ENCODE results near the gene C10orf105.

Gene C10orf105

GRCh38 chr10:71719464-71720201 is at the start of gene C10orf105:
Gene C10orf105, minus strand, starts transcription at chr10:71719778. Its CDS starts 3,441 bp downstream, at chr10:71716337.
- Histone ChIP-seq H3K27me3 (ENCODE audit: control insufficient read depth, insufficient read depth, low read length) (no peaks in the 10 kb centered on the region), H3K4me3 (ENCODE audit: low read length) (no peak within 1 kb of the TSS), H3K4me1 (ENCODE audit: control insufficient read depth, insufficient read depth, low read length) (peaks cover 6% of the 10 kb centered on the region), H3K27ac (ENCODE audit: low read length) (no peak within 1 kb of the TSS), H3K9me3 (ENCODE audit: control insufficient read depth, insufficient read depth, low read length) (no peaks in the 10 kb centered on the region), H3K36me3 (ENCODE audit: control insufficient read depth, insufficient read depth, low read length) (no peaks in the 10 kb centered on the region)
- DNase-seq (ENCODE audit: low read depth, low spot score) = peak; percentile 22
- no CpG with 5 or more reads among the region's 14 CpGs for WGBS (ENCODE audit: insufficient coverage, insufficient read length)

- Histone ChIP-seq H3K4me1 (ENCODE audit: control insufficient read depth, insufficient read depth, low read length) (0 out of 2 replicates have a peak, but pooled peaks cover 1% of the 10 kb centered on the region), H3K4me3 (ENCODE audit: low read length) (no peak overlapping the region)
Measured at GRCh38 chr10:71767420-71768035, 48.0 kb upstream of the C10orf105 start.

GRCh38 chr10:71766717-71767419 is 47.3 kb upstream of the C10orf105 start:
- Histone ChIP-seq H3K36me3 (ENCODE audit: control insufficient read depth, insufficient read depth, low read length) (no peaks in the 10 kb centered on the region), H3K27ac (ENCODE audit: low read length) (no peak overlapping the region), H3K4me3 (ENCODE audit: low read length) (no peak overlapping the region), H3K9me3 (ENCODE audit: control insufficient read depth, insufficient read depth, low read length) (no peaks in the 10 kb centered on the region), H3K4me1 (ENCODE audit: control insufficient read depth, insufficient read depth, low read length) (0 out of 2 replicates have a peak, but pooled peaks cover 1% of the 10 kb centered on the region), H3K27me3 (ENCODE audit: control insufficient read depth, insufficient read depth, low read length) (no peaks in the 10 kb centered on the region)
- no peak for DNase-seq (ENCODE audit: low read depth, low spot score)
- WGBS (ENCODE audit: insufficient coverage, insufficient read length) = no CpG with 5 or more reads among the region's 10 CpGs

More at GRCh38 chr10:71767420-71768035, 48.0 kb upstream of the C10orf105 start:
- DNase-seq (ENCODE audit: low read depth, low spot score) = no peak
- Histone ChIP-seq H3K27me3 (ENCODE audit: control insufficient read depth, insufficient read depth, low read length) (no peaks in the 10 kb centered on the region), H3K9me3 (ENCODE audit: control insufficient read depth, insufficient read depth, low read length) (no peaks in the 10 kb centered on the region), H3K36me3 (ENCODE audit: control insufficient read depth, insufficient read depth, low read length) (no peaks in the 10 kb centered on the region), H3K27ac (ENCODE audit: low read length) (no peak overlapping the region)
- WGBS (ENCODE audit: insufficient coverage, insufficient read length) = no CpG with 5 or more reads among the region's 10 CpGs

GRCh38 chr10:71765906-71766716 is 46.5 kb upstream of the C10orf105 start:
- Histone ChIP-seq H3K27me3 (ENCODE audit: control insufficient read depth, insufficient read depth, low read length) (no peaks in the 10 kb centered on the region), H3K4me1 (ENCODE audit: control insufficient read depth, insufficient read depth, low read length) (0 out of 2 replicates have a peak, but pooled peaks cover 1% of the 10 kb centered on the region), H3K4me3 (ENCODE audit: low read length) (no peak overlapping the region), H3K27ac (ENCODE audit: low read length) (no peak overlapping the region), H3K9me3 (ENCODE audit: control insufficient read depth, insufficient read depth, low read length) (no peaks in the 10 kb centered on the region), H3K36me3 (ENCODE audit: control insufficient read depth, insufficient read depth, low read length) (no peaks in the 10 kb centered on the region)
- DNase-seq (ENCODE audit: low read depth, low spot score) = no peak
- WGBS (ENCODE audit: insufficient coverage, insufficient read length) = no CpG with 5 or more reads among the region's 22 CpGs

- H3K4me1 ChIP-seq (ENCODE audit: control insufficient read depth, insufficient read depth, low read length) = 0 out of 2 replicates have a peak, but pooled peaks cover 1% of the 10 kb centered on the region
- no peak overlapping the region for H3K4me3 ChIP-seq (ENCODE audit: low read length)
- WGBS (ENCODE audit: insufficient coverage, insufficient read length) = no CpG with 5 or more reads among the region's 8 CpGs
- no peak for DNase-seq (ENCODE audit: low read depth, low spot score)
- H3K36me3 ChIP-seq (ENCODE audit: control insufficient read depth, insufficient read depth, low read length) = no peaks in the 10 kb centered on the region
- no peak overlapping the region for H3K27ac ChIP-seq (ENCODE audit: low read length)
- H3K9me3 ChIP-seq (ENCODE audit: control insufficient read depth, insufficient read depth, low read length) = no peaks in the 10 kb centered on the region
- no peaks in the 10 kb centered on the region for H3K27me3 ChIP-seq (ENCODE audit: control insufficient read depth, insufficient read depth, low read length)
Measured at GRCh38 chr10:71765176-71765904, 45.8 kb upstream of the C10orf105 start.

- Histone ChIP-seq H3K4me3 (ENCODE audit: low read length) (no peak overlapping the region), H3K9me3 (ENCODE audit: control insufficient read depth, insufficient read depth, low read length) (no peaks in the 10 kb centered on the region), H3K27ac (ENCODE audit: low read length) (no peak overlapping the region), H3K4me1 (ENCODE audit: control insufficient read depth, insufficient read depth, low read length) (0 out of 2 replicates have a peak, but pooled peaks cover 1% of the 10 kb centered on the region), H3K36me3 (ENCODE audit: control insufficient read depth, insufficient read depth, low read length) (no peaks in the 10 kb centered on the region), H3K27me3 (ENCODE audit: control insufficient read depth, insufficient read depth, low read length) (no peaks in the 10 kb centered on the region)
- no peak for DNase-seq (ENCODE audit: low read depth, low spot score)
- WGBS (ENCODE audit: insufficient coverage, insufficient read length) = no CpG with 5 or more reads among the region's 11 CpGs
Measured at GRCh38 chr10:71763352-71764127, 44.0 kb upstream of the C10orf105 start.

- H3K4me3 ChIP-seq (ENCODE audit: low read length) = no peak overlapping the region
- no peaks in the 10 kb centered on the region for H3K27me3 ChIP-seq (ENCODE audit: control insufficient read depth, insufficient read depth, low read length)
- DNase-seq (ENCODE audit: low read depth, low spot score) = no peak
- whole genome bisulfite sequencing (ENCODE audit: insufficient coverage, insufficient read length) = no CpG with 5 or more reads among the region's 5 CpGs
- H3K9me3 ChIP-seq (ENCODE audit: control insufficient read depth, insufficient read depth, low read length) = no peaks in the 10 kb centered on the region
- H3K36me3 ChIP-seq (ENCODE audit: control insufficient read depth, insufficient read depth, low read length) = no peaks in the 10 kb centered on the region
- H3K27ac ChIP-seq (ENCODE audit: low read length) = no peak overlapping the region
- H3K4me1 ChIP-seq (ENCODE audit: control insufficient read depth, insufficient read depth, low read length) = peaks cover 2% of the 10 kb centered on the region; the same call in 1 of the 2 replicates
Measured at GRCh38 chr10:71762324-71762723, 42.7 kb upstream of the C10orf105 start.

- Histone ChIP-seq H3K36me3 (ENCODE audit: control insufficient read depth, insufficient read depth, low read length) (no peaks in the 10 kb centered on the region), H3K9me3 (ENCODE audit: control insufficient read depth, insufficient read depth, low read length) (no peaks in the 10 kb centered on the region), H3K4me1 (ENCODE audit: control insufficient read depth, insufficient read depth, low read length) (peaks cover 2% of the 10 kb centered on the region; the same call in 1 of the 2 replicates), H3K27me3 (ENCODE audit: control insufficient read depth, insufficient read depth, low read length) (no peaks in the 10 kb centered on the region), H3K27ac (ENCODE audit: low read length) (no peak overlapping the region), H3K4me3 (ENCODE audit: low read length) (no peak overlapping the region)
- no CpG with 5 or more reads among the region's 26 CpGs for WGBS (ENCODE audit: insufficient coverage, insufficient read length)
- DNase-seq (ENCODE audit: low read depth, low spot score) = no peak
Measured at GRCh38 chr10:71761541-71762113, 42.0 kb upstream of the C10orf105 start.

- Histone ChIP-seq H3K36me3 (ENCODE audit: control insufficient read depth, insufficient read depth, low read length) (no peaks in the 10 kb centered on the region), H3K27ac (ENCODE audit: low read length) (no peak overlapping the region), H3K9me3 (ENCODE audit: control insufficient read depth, insufficient read depth, low read length) (no peaks in the 10 kb centered on the region), H3K4me3 (ENCODE audit: low read length) (no peak overlapping the region), H3K4me1 (ENCODE audit: control insufficient read depth, insufficient read depth, low read length) (peaks cover 2% of the 10 kb centered on the region; the same call in 1 of the 2 replicates), H3K27me3 (ENCODE audit: control insufficient read depth, insufficient read depth, low read length) (no peaks in the 10 kb centered on the region)
- DNase-seq (ENCODE audit: low read depth, low spot score) = no peak
- no CpG with 5 or more reads among the region's 3 CpGs for WGBS (ENCODE audit: insufficient coverage, insufficient read length)
Measured at GRCh38 chr10:71761105-71761511, 41.5 kb upstream of the C10orf105 start.
